Measurements from ENCODE around the gene PACSIN1. TPM values are rescaled to one million over a fixed set of nuclear protein-coding genes. Genes with fewer than 3 reads are reported as not detected.

Gene PACSIN1
- total RNA-seq, 1 experiment from 2014 or later, result 5.0 TPM

DNA sequence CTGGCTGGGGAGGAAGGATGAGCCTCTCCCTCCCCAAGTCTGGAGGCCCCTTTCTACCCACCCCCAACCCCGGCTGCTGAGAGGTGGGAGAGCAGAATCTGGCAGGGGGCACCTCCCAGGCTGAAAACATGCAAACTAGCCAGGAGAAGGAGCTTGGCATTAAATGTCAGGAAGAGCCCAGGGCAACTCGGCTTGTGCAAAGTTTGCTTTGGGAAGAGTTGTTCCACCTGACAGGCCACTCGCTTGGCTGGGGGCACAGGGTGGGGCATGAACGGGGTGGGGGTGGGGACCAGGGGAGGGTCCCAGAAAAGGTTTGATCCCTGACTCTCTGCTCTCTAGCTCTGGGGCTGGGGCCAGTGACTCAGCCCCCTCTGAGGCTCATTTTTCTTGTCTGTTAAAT lies 87.3 kb downstream of the PACSIN1 start:
- no peak for DNase-seq (ENCODE audit: low read depth, low spot score)
- Histone ChIP-seq H3K4me2 (ENCODE audit: low read length) (no peak overlapping the region), H4K20me1 (ENCODE audit: insufficient read depth) (no peaks in the 10 kb centered on the region), H3K79me2 (ENCODE audit: insufficient read depth, low read length) (no peaks in the 10 kb centered on the region), H3K4me1 (ENCODE audit: control insufficient read depth in 1 of 2, insufficient read depth in 2 of 2, low read length in 2 of 2) (peaks cover 0 to 1% of the 10 kb centered on the region in 2 experiments; a peak in 2 of 4 replicates), H3K4me3 (replicated peaks in 1 of 2; ENCODE audit: low read depth in 1 of 2, low read length in 2 of 2) (no peak overlapping the region), H3K36me3 (ENCODE audit: control insufficient read depth in 1 of 2, insufficient read depth in 2 of 2, low read length in 2 of 2) (no peaks in the 10 kb centered on the region), H3K9me2 (ENCODE audit: insufficient read depth) (no peaks in the 10 kb centered on the region), H3K9ac (ENCODE audit: low read length) (no peak overlapping the region), H3K27ac (ENCODE audit: low read depth, low read length) (no peak overlapping the region), H3K27me3 (ENCODE audit: insufficient read depth, low read length) (no peaks in the 10 kb centered on the region), H3K9me3 (ENCODE audit: control insufficient read depth in 1 of 2, insufficient read depth in 1 of 2, low read depth in 1 of 2, low read length in 2 of 2) (peaks cover 0 to 1% of the 10 kb centered on the region in 2 experiments; a peak in 1 of 4 replicates), H2AFZ (ENCODE audit: low read depth, low read length, poor library complexity, severe bottlenecking) (no peak overlapping the region)
- intact Hi-C loops (cut with micrococcal nuclease), result no loop called here
- no TSS peak for BruUV-seq (replicated peaks)
- TF ChIP-seq, protein P1, sequence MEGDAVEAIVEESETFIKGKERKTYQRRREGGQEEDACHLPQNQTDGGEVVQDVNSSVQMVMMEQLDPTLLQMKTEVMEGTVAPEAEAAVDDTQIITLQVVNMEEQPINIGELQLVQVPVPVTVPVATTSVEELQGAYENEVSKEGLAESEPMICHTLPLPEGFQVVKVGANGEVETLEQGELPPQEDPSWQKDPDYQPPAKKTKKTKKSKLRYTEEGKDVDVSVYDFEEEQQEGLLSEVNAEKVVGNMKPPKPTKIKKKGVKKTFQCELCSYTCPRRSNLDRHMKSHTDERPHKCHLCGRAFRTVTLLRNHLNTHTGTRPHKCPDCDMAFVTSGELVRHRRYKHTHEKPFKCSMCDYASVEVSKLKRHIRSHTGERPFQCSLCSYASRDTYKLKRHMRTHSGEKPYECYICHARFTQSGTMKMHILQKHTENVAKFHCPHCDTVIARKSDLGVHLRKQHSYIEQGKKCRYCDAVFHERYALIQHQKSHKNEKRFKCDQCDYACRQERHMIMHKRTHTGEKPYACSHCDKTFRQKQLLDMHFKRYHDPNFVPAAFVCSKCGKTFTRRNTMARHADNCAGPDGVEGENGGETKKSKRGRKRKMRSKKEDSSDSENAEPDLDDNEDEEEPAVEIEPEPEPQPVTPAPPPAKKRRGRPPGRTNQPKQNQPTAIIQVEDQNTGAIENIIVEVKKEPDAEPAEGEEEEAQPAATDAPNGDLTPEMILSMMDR (IDR thresholded peaks at IDR 0.05 in 2 of 3, conservative IDR thresholded peaks at IDR 0.05 in 1 of 3; ENCODE audit: borderline replicate concordance in 1 of 3, insufficient read depth in 1 of 3, low read depth in 2 of 3, low read length in 2 of 3), result no peak
- TF ChIP-seq, protein P2, sequence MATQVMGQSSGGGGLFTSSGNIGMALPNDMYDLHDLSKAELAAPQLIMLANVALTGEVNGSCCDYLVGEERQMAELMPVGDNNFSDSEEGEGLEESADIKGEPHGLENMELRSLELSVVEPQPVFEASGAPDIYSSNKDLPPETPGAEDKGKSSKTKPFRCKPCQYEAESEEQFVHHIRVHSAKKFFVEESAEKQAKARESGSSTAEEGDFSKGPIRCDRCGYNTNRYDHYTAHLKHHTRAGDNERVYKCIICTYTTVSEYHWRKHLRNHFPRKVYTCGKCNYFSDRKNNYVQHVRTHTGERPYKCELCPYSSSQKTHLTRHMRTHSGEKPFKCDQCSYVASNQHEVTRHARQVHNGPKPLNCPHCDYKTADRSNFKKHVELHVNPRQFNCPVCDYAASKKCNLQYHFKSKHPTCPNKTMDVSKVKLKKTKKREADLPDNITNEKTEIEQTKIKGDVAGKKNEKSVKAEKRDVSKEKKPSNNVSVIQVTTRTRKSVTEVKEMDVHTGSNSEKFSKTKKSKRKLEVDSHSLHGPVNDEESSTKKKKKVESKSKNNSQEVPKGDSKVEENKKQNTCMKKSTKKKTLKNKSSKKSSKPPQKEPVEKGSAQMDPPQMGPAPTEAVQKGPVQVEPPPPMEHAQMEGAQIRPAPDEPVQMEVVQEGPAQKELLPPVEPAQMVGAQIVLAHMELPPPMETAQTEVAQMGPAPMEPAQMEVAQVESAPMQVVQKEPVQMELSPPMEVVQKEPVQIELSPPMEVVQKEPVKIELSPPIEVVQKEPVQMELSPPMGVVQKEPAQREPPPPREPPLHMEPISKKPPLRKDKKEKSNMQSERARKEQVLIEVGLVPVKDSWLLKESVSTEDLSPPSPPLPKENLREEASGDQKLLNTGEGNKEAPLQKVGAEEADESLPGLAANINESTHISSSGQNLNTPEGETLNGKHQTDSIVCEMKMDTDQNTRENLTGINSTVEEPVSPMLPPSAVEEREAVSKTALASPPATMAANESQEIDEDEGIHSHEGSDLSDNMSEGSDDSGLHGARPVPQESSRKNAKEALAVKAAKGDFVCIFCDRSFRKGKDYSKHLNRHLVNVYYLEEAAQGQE (IDR thresholded peaks at IDR 0.05; ENCODE audit: low read depth), result no peak
- TF ChIP-seq EZH2 (IDR thresholded peaks at IDR 0.05) (no peak), ELF1 (IDR thresholded peaks at IDR 0.05; ENCODE audit: borderline replicate concordance, low read depth) (no peak), YY1 (IDR thresholded peaks at IDR 0.05; ENCODE audit: extremely low read depth, insufficient replicate concordance, low read depth, low read length) (no peak), POLR2A (IDR thresholded peaks at IDR 0.05; ENCODE audit: borderline replicate concordance, extremely low read depth, insufficient read depth, insufficient read length) (no peak), TCF7L2 (IDR thresholded peaks at IDR 0.05; ENCODE audit: borderline replicate concordance, extremely low read depth, insufficient read depth, insufficient read length) (no peak), SRF (IDR thresholded peaks at IDR 0.05; ENCODE audit: low read depth) (no peak)
- TF ChIP-seq, protein P3, sequence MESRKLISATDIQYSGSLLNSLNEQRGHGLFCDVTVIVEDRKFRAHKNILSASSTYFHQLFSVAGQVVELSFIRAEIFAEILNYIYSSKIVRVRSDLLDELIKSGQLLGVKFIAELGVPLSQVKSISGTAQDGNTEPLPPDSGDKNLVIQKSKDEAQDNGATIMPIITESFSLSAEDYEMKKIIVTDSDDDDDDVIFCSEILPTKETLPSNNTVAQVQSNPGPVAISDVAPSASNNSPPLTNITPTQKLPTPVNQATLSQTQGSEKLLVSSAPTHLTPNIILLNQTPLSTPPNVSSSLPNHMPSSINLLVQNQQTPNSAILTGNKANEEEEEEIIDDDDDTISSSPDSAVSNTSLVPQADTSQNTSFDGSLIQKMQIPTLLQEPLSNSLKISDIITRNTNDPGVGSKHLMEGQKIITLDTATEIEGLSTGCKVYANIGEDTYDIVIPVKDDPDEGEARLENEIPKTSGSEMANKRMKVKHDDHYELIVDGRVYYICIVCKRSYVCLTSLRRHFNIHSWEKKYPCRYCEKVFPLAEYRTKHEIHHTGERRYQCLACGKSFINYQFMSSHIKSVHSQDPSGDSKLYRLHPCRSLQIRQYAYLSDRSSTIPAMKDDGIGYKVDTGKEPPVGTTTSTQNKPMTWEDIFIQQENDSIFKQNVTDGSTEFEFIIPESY (IDR thresholded peaks at IDR 0.05; ENCODE audit: extremely low read depth, insufficient replicate concordance, low read length), result no peak
- ChIA-PET POLR2A (no interaction called here), RAD21 (ENCODE audit: low non-redundant PET in 1 of 2, low total read pairs in 2 of 2, uncharacterized antibody in 2 of 2, unreplicated experiment in 2 of 2) (no interaction called here), CTCF (no interaction called here)
- no peak for ATAC-seq
